Keratinocyte (primary cell): ENCODE results near the gene ID3. TPM values are rescaled to one million over a fixed set of nuclear protein-coding genes. Genes with fewer than 3 reads are reported as not detected.
A peak's percentile ranks its signal among the peaks of the same experiment; 100 is the strongest.
"Not testable (repeated sequence)": the region's sequence is repeated elsewhere in the genome, so short reads cannot be mapped to it uniquely, and the experiment has no call there.

ENCODE experiments used
- DNase-seq: peaks from one replicate; pipeline ENCODE4 v3.0.0-alpha.2; 2011; ENCODE audit warnings: low read depth, missing footprints, low spot score
- FAIRE-seq: peaks from 2 replicates; lab custom pipeline; 2011; peaks lifted over from hg19 to GRCh38; lab: Jason Lieb, UNC
- H2AFZ ChIP-seq: 2 replicates; pipeline ENCODE4 v1.6.0; 2012; ENCODE audit warnings: low read length, control low read depth, inconsistent platforms; ENCODE audit not compliant: control insufficient read depth
- H3K27ac ChIP-seq: 2 replicates; pipeline ENCODE4 v1.5.1; 2011; ENCODE audit warnings: low read length; ENCODE audit not compliant: control insufficient read depth, insufficient read depth
- H3K27me3 ChIP-seq: 3 replicates; pipeline ENCODE4 v1.6.0; 2011; ENCODE audit warnings: low read length; ENCODE audit not compliant: control insufficient read depth, insufficient read depth; ENCODE audit errors: extremely low read depth
- H3K36me3 ChIP-seq, 2 experiments: 2 replicates in 1 of 2; 3 replicates in 1 of 2; pipeline ENCODE4 v1.5.1; 2011; ENCODE audit warnings: low read length in 2 of 2, mild to moderate bottlenecking in 1 of 2; ENCODE audit not compliant: control insufficient read depth in 2 of 2, insufficient read depth in 2 of 2; ENCODE audit errors: extremely low read depth in 1 of 2
- H3K4me1 ChIP-seq: 3 replicates; pipeline ENCODE4 v1.5.1; 2011; ENCODE audit warnings: low read length; ENCODE audit not compliant: control insufficient read depth, insufficient read depth; ENCODE audit errors: extremely low read depth
- H3K4me2 ChIP-seq: 3 replicates; pipeline ENCODE4 v1.6.0; 2011; ENCODE audit warnings: low read depth, low read length; ENCODE audit not compliant: control insufficient read depth, insufficient read depth; ENCODE audit errors: extremely low read depth
- H3K4me3 ChIP-seq, 3 experiments: fragments of 200-600 bp in 1 of 3; sonication (generic) in 1 of 3; 2 replicates in 2 of 3; 3 replicates in 1 of 3; pipeline ENCODE4 v1.5.1; 2011 to 2016; ENCODE audit warnings: low read length in 3 of 3, mild to moderate bottlenecking in 3 of 3, control low read depth in 2 of 3, inconsistent platforms in 1 of 3, low read depth in 1 of 3, mixed read lengths in 1 of 3, mixed run types in 1 of 3, moderate library complexity in 1 of 3; ENCODE audit not compliant: control insufficient read depth in 2 of 3, insufficient read depth in 2 of 3; ENCODE audit errors: extremely low read depth in 1 of 3
- H3K79me2 ChIP-seq: 2 replicates; pipeline ENCODE4 v1.6.0; 2012; ENCODE audit warnings: low read length; ENCODE audit not compliant: control insufficient read depth, insufficient read depth
- H3K9ac ChIP-seq: 3 replicates; pipeline ENCODE4 v1.6.0; 2011; ENCODE audit warnings: low read length; ENCODE audit not compliant: control insufficient read depth, insufficient read depth; ENCODE audit errors: extremely low read depth
- H3K9me1 ChIP-seq: 3 replicates; pipeline ENCODE4 v1.6.0; 2011; ENCODE audit warnings: low read length; ENCODE audit not compliant: control insufficient read depth, insufficient read depth; ENCODE audit errors: extremely low read depth
- H3K9me3 ChIP-seq: 2 replicates; pipeline ENCODE4 v1.5.1; 2012; ENCODE audit warnings: low read depth, low read length; ENCODE audit not compliant: control insufficient read depth
- H4K20me1 ChIP-seq: 3 replicates; pipeline ENCODE4 v1.6.0; 2011; ENCODE audit warnings: low read length; ENCODE audit not compliant: control insufficient read depth, insufficient read depth; ENCODE audit errors: extremely low read depth
- EZH2 ChIP-seq: IDR thresholded peaks from one replicate; pipeline ENCODE4 v1.6.1; 2012; ENCODE audit warnings: inconsistent platforms, mild to moderate bottlenecking, low read length, moderate library complexity
- dilution Hi-C: fragments of 300-500 bp; cut with MboI; formaldehyde crosslinking; loops from one replicate; pipeline ENCODE4 v1.7.0; 2020; ENCODE audit warnings: low sequenced_read_pairs; ENCODE audit not compliant: extremely low pct_ligation_motif_present
- polyA plus RNA-seq, 5 experiments: library from polyadenylated mRNA; depleted of rRNA in 3 of 5; stranded (reverse) in 3 of 5; stranded (forward) in 1 of 5; unstranded in 1 of 5; fragments of >200 nt; gene quantifications; 1 replicate in 1 of 5; 2 replicates in 3 of 5; 3 replicates in 1 of 5; pipeline versions ENCODE4 v1.2.1 to v1.2.3, GENCODE V29; 2011 to 2012; ENCODE audit warnings: missing spikeins in 2 of 5, low read depth in 1 of 5, low replicate concordance in 1 of 5
- TF ChIP-seq, protein P1 (sequence below), 3 experiments: IDR thresholded peaks in 1 of 3; conservative IDR thresholded peaks in 1 of 3; optimal IDR thresholded peaks in 1 of 3; 2 replicates in 2 of 3; 3 replicates in 1 of 3; pipeline versions ENCODE3 to v1.5.1; 2011; ENCODE audit warnings: low read length in 3 of 3, mild to moderate bottlenecking in 3 of 3, moderate library complexity in 2 of 3, control low read depth in 1 of 3, inconsistent platforms in 1 of 3; ENCODE audit not compliant: insufficient read depth in 2 of 3; ENCODE audit errors: extremely low read depth in 1 of 3

ID3 gene
- polyA plus RNA-seq, 1 donor (not counting 4 experiments of a cell fraction or from before 2014, with no cell fraction given), result 38.0 TPM

GRCh38 chr1:23585321-23586022 lies 26.2 kb upstream of the ID3 start:
- H3K79me2 ChIP-seq, result no peaks in the 10 kb centered on the region
- H3K27me3 ChIP-seq, result no peaks in the 10 kb centered on the region
- FAIRE-seq (peak; percentile 99), DNase-seq (peak; percentile 83)
- H3K4me1 ChIP-seq, result peaks cover 24% of the 10 kb centered on the region
- peak overlapping the region; percentile 70 for H3K4me2 ChIP-seq
- TF ChIP-seq, protein P1, sequence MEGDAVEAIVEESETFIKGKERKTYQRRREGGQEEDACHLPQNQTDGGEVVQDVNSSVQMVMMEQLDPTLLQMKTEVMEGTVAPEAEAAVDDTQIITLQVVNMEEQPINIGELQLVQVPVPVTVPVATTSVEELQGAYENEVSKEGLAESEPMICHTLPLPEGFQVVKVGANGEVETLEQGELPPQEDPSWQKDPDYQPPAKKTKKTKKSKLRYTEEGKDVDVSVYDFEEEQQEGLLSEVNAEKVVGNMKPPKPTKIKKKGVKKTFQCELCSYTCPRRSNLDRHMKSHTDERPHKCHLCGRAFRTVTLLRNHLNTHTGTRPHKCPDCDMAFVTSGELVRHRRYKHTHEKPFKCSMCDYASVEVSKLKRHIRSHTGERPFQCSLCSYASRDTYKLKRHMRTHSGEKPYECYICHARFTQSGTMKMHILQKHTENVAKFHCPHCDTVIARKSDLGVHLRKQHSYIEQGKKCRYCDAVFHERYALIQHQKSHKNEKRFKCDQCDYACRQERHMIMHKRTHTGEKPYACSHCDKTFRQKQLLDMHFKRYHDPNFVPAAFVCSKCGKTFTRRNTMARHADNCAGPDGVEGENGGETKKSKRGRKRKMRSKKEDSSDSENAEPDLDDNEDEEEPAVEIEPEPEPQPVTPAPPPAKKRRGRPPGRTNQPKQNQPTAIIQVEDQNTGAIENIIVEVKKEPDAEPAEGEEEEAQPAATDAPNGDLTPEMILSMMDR (optimal IDR thresholded peaks at IDR 0.05 in 1 of 3, IDR thresholded peaks at IDR 0.05 in 1 of 3, conservative IDR thresholded peaks at IDR 0.05 in 1 of 3; ENCODE audit: extremely low read depth in 1 of 3, insufficient read depth in 2 of 3, low read length in 3 of 3), result no peak
- TF ChIP-seq EZH2, result no peak
- H3K9me3 ChIP-seq, result no peaks in the 10 kb centered on the region
- H3K27ac ChIP-seq, result peak overlapping the region; percentile 80
- no peak overlapping the region for H3K4me3 ChIP-seq
- peak overlapping the region; percentile 39 for H3K9ac ChIP-seq
- H3K36me3 ChIP-seq, result no peaks in the 10 kb centered on the region
- no peak overlapping the region for H2AFZ ChIP-seq
- dilution Hi-C loops, result no loop called here
- H3K9me1 ChIP-seq, result no peaks in the 10 kb centered on the region
- no peaks in the 10 kb centered on the region for H4K20me1 ChIP-seq

- dilution Hi-C loops, H3K4me3 ChIP-seq, H3K27me3 ChIP-seq, DNase-seq, H3K79me2 ChIP-seq, H2AFZ ChIP-seq, H3K9me3 ChIP-seq, H3K36me3 ChIP-seq, H3K4me2 ChIP-seq, H3K9ac ChIP-seq, H3K9me1 ChIP-seq, H4K20me1 ChIP-seq, H3K27ac ChIP-seq, FAIRE-seq: not testable (repeated sequence)
- H3K4me1 ChIP-seq, result peaks cover 16% of the 10 kb centered on the region
These were observed 24.4 kb upstream of the ID3 start for GRCh38 chr1:23583727-23584126.

DNA sequence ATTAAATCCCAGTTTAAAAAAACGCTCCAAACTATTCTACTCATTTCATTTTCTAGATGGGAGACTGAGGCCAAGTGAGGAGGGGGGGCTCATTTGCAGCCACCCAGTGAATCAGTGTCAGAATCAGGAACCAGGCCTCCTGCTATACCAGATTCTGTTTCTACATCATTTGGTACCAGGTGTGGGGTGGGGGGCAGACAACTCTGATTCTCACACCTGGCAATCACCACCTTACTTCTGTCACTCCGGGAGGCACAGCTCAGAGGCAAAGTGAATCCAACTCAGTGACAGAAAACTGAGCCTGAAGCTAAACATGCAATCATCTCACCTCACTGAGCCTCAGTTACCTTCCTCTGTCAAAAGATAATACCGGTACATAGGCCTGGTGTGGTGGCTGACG lies 23.5 kb upstream of the ID3 start:
- Histone ChIP-seq H3K9me1 (no peaks in the 10 kb centered on the region), H3K9ac (no peak overlapping the region), H2AFZ (no peak overlapping the region), H3K4me1 (peaks cover 8% of the 10 kb centered on the region), H3K27ac (no peak overlapping the region), H3K79me2 (no peaks in the 10 kb centered on the region), H3K4me3 (no peak overlapping the region), H4K20me1 (no peaks in the 10 kb centered on the region), H3K36me3 (no peaks in the 10 kb centered on the region), H3K9me3 (no peaks in the 10 kb centered on the region), H3K4me2 (no peak overlapping the region), H3K27me3 (no peaks in the 10 kb centered on the region)
- DNase-seq (no peak), FAIRE-seq (no peak)
- TF ChIP-seq, protein P1 (optimal IDR thresholded peaks at IDR 0.05 in 1 of 3, IDR thresholded peaks at IDR 0.05 in 1 of 3, conservative IDR thresholded peaks at IDR 0.05 in 1 of 3; ENCODE audit: extremely low read depth in 1 of 3, insufficient read depth in 2 of 3, low read length in 3 of 3), result no peak
- dilution Hi-C loops, result no loop called here
